Measurements from ENCODE around the gene HSPG2.

DNA sequence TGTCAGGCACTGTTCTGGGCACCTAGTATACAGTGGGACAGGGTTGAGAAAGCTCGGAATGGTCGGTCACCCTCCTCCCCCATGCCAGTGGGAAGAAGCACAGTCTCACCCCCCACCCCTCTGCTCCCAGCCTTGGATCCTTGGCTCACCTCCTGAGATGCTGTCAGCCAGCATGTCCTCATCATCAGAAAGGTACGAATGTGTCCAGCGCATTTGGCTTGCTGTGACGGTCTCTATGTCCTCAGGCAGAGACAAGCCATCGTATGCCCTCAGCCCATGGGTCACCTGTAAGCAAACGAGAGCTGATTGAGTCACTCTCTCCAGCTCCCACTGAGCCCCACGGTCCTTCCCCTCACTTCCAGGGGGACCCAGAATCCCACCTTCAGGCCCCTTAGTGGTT lies 41.1 kb downstream of the HSPG2 start:
- TF ChIP-seq, protein P1, sequence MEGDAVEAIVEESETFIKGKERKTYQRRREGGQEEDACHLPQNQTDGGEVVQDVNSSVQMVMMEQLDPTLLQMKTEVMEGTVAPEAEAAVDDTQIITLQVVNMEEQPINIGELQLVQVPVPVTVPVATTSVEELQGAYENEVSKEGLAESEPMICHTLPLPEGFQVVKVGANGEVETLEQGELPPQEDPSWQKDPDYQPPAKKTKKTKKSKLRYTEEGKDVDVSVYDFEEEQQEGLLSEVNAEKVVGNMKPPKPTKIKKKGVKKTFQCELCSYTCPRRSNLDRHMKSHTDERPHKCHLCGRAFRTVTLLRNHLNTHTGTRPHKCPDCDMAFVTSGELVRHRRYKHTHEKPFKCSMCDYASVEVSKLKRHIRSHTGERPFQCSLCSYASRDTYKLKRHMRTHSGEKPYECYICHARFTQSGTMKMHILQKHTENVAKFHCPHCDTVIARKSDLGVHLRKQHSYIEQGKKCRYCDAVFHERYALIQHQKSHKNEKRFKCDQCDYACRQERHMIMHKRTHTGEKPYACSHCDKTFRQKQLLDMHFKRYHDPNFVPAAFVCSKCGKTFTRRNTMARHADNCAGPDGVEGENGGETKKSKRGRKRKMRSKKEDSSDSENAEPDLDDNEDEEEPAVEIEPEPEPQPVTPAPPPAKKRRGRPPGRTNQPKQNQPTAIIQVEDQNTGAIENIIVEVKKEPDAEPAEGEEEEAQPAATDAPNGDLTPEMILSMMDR (IDR thresholded peaks at IDR 0.05): no peak
- TF ChIP-seq EP300 (IDR thresholded peaks at IDR 0.05): no peak
- TF ChIP-seq POLR2AphosphoS5 (IDR thresholded peaks at IDR 0.05): no peak

Data from gastroesophageal sphincter (tissue), 3 donors.